A549 treated with AZD9567 at 1 μM for 4 hours (cell line): ENCODE results near the gene ADD1. TPM values are rescaled to one million over a fixed set of nuclear protein-coding genes. Genes with fewer than 3 reads are reported as not detected.

Source experiments
- total RNA-seq: library from RNA; stranded (reverse); fragments of 200-300 nt; extraction: Qiagen RNA extraction; gene quantifications from 5 replicates; pipeline ENCODE4 v1.2.3, GENCODE V29; 2022; ENCODE audit not compliant: insufficient read depth

ADD1 gene
- 77.3 to 88.1 TPM (median 87.1 TPM) in 5 replicates for total RNA-seq

GRCh38 chr4:2843263-2843940 lies at the start of gene ADD1:
ADD1 (plus strand) TSS chr4:2843844; CDS start chr4:2875916, 32,072 bp downstream.

GRCh38 chr4:2963175-2963965 lies 119.7 kb downstream of the ADD1 start, which contains the start of the genes GRK4 and NOP14:
GRK4 (plus strand) TSS chr4:2963571; CDS start chr4:2964071, 500 bp downstream.
NOP14 (minus strand) TSS chr4:2963406; CDS start chr4:2963319, 87 bp downstream.

Other genes starting within 250 kb of the ADD1 start
- 25.6 to 43.4 TPM (median 41.0 TPM) in 5 replicates for gene TNIP2, start 87.5 kb upstream of the ADD1 start, total RNA-seq
- gene SH3BP2, start 50.8 kb upstream of the ADD1 start, total RNA-seq, result 2.9 to 7.6 TPM (median 4.0 TPM) in 5 replicates
- gene NOP14, start 119.6 kb downstream of the ADD1 start, total RNA-seq, result 25.9 to 29.8 TPM (median 27.4 TPM) in 5 replicates
- 1.5 to 1.6 TPM (median 1.6 TPM) in 4 of 5 replicates, not detected in the other for gene GRK4, start 119.7 kb downstream of the ADD1 start, total RNA-seq
- not detected in 5 replicates for gene HTT-AS, start 230.7 kb downstream of the ADD1 start, total RNA-seq
- 11.3 to 29.3 TPM (median 13.5 TPM) in 5 replicates for gene HTT, start 230.8 kb downstream of the ADD1 start, total RNA-seq